CD14-positive monocyte (primary cell): ENCODE data around the gene GTPBP4. TPM values are rescaled to one million over a fixed set of nuclear protein-coding genes. Genes with fewer than 3 reads are reported as not detected.

Experiments used
- DNase-seq, 3 donors: peaks; one replicate each; pipeline ENCODE4 v3.0.0-alpha.2; 2011 to 2022
- H2AFZ ChIP-seq: 2 replicates; pipeline ENCODE4 v1.6.0; 2012; ENCODE audit warnings: mild to moderate bottlenecking, low read depth, low read length, inconsistent platforms; ENCODE audit not compliant: insufficient read depth, poor library complexity, severe bottlenecking
- H3K27ac ChIP-seq, 2 donors: 1 replicate in 1 of 2; 2 replicates in 1 of 2; pipeline ENCODE4 v1.5.1; 2012 to 2013; ENCODE audit warnings: low read length in 2 of 2, control low read depth in 1 of 2, inconsistent platforms in 1 of 2, low read depth in 1 of 2, mild to moderate bottlenecking in 1 of 2
- H3K27me3 ChIP-seq, 2 donors: one replicate each; pipeline versions ENCODE4 v1.6.0 to v1.6.1; 2011 to 2013; ENCODE audit warnings: low read length in 2 of 2; ENCODE audit not compliant: control insufficient read depth in 2 of 2, insufficient read depth in 2 of 2
- H3K36me3 ChIP-seq, 2 donors: replicated peaks in 1 of 2; 1 replicate in 1 of 2; 2 replicates in 1 of 2; pipeline versions ENCODE4 v1.5.1 to v1.6.1; 2012 to 2013; ENCODE audit warnings: low read length in 2 of 2, control low read depth in 1 of 2, inconsistent platforms in 1 of 2, mild to moderate bottlenecking in 1 of 2; ENCODE audit not compliant: insufficient read depth in 2 of 2, control insufficient read depth in 1 of 2
- H3K4me1 ChIP-seq, 2 donors: 1 replicate in 1 of 2; 2 replicates in 1 of 2; pipeline versions ENCODE4 v1.5.1 to v1.6.1; 2012 to 2013; ENCODE audit warnings: low read length in 2 of 2, control low read depth in 1 of 2, inconsistent platforms in 1 of 2, mild to moderate bottlenecking in 1 of 2, moderate library complexity in 1 of 2; ENCODE audit not compliant: insufficient read depth in 2 of 2, control insufficient read depth in 1 of 2
- H3K4me2 ChIP-seq: replicated peaks from 2 replicates; pipeline ENCODE3; 2012; ENCODE audit warnings: low read length, moderate library complexity, mild to moderate bottlenecking; ENCODE audit not compliant: poor library complexity, severe bottlenecking; ENCODE audit errors: extremely low read depth
- H3K4me3 ChIP-seq, 3 experiments: fragments of 200-600 bp in 1 of 3; sonication (generic) in 1 of 3; replicated peaks in 1 of 3; 1 replicate in 2 of 3; 2 replicates in 1 of 3; pipeline ENCODE4 v1.5.1; 2011 to 2013; ENCODE audit warnings: low read length in 3 of 3, mild to moderate bottlenecking in 3 of 3, control low read depth in 2 of 3, low read depth in 2 of 3, inconsistent platforms in 1 of 3, moderate library complexity in 1 of 3
- H3K79me2 ChIP-seq: 2 replicates; pipeline ENCODE4 v1.6.0; 2012; ENCODE audit warnings: mild to moderate bottlenecking, control low read depth, inconsistent platforms, low read length, moderate library complexity; ENCODE audit not compliant: insufficient read depth
- H3K9ac ChIP-seq: 2 replicates; pipeline ENCODE4 v1.6.0; 2017; ENCODE audit warnings: low read length, mild to moderate bottlenecking; ENCODE audit not compliant: insufficient read depth, poor library complexity, severe bottlenecking
- H3K9me3 ChIP-seq, 2 donors: replicated peaks in 1 of 2; 1 replicate in 1 of 2; 2 replicates in 1 of 2; pipeline versions ENCODE4 v1.5.1 to v1.6.1; 2012 to 2013; ENCODE audit warnings: low read length in 2 of 2, control low read depth in 1 of 2; ENCODE audit not compliant: control insufficient read depth in 1 of 2, insufficient read depth in 1 of 2
- H4K20me1 ChIP-seq: 2 replicates; pipeline ENCODE4 v1.6.0; 2012; ENCODE audit warnings: mild to moderate bottlenecking, low read length, control low read depth, moderate library complexity; ENCODE audit not compliant: insufficient read depth
- H3K27ac Mint-ChIP-seq, 7 donors: one replicate each; pipeline ENCODE4 v1.8.0; 2020; ENCODE audit warnings: mild to moderate bottlenecking in 7 of 7, mixed read lengths in 7 of 7, moderate library complexity in 6 of 7, inconsistent platforms in 2 of 7
- H3K27me3 Mint-ChIP-seq, 3 donors: one replicate each; pipeline ENCODE4 v1.8.0; 2021 to 2022; ENCODE audit warnings: low read depth in 3 of 3, mild to moderate bottlenecking in 3 of 3, mixed read lengths in 3 of 3, moderate library complexity in 3 of 3, inconsistent platforms in 1 of 3
- H3K36me3 Mint-ChIP-seq, 2 donors: one replicate each; pipeline ENCODE4 v1.8.0; 2020; ENCODE audit warnings: mixed read lengths in 2 of 2, inconsistent platforms in 1 of 2, mild to moderate bottlenecking in 1 of 2
- H3K4me1 Mint-ChIP-seq: one replicate; pipeline ENCODE4 v1.8.0; 2020; ENCODE audit warnings: mild to moderate bottlenecking, mixed read lengths
- H3K4me3 Mint-ChIP-seq, 2 donors: one replicate each; pipeline ENCODE4 v1.8.0; 2020; ENCODE audit warnings: mild to moderate bottlenecking in 2 of 2, mixed read lengths in 2 of 2, moderate library complexity in 1 of 2
- H3K9me3 Mint-ChIP-seq, 7 donors: one replicate each; pipeline ENCODE4 v1.8.0; 2020 to 2022; ENCODE audit warnings: mixed read lengths in 7 of 7, mild to moderate bottlenecking in 6 of 7, moderate library complexity in 6 of 7, inconsistent platforms in 2 of 7
- CTCF ChIP-seq: fragments of 200-600 bp; IDR thresholded peaks from one replicate; pipeline ENCODE4 v1.8.0; 2022; ENCODE audit warnings: antibody characterized with exemption, mild to moderate bottlenecking
- WGBS: methylation state at CpG from one replicate; pipeline ENCODE4 v1.1.5; 2013; ENCODE audit warnings: missing lambda C conversion rate; ENCODE audit not compliant: insufficient coverage; 5-methylcytosine and 5-hydroxymethylcytosine counted together
- intact Hi-C, 2 donors: fragments of 100-400 bp; cut with micrococcal nuclease; formaldehyde crosslinking; loops; one replicate each; pipeline versions ENCODE4 v1.15.0 to v1.15.1; 2023
- polyA plus RNA-seq, 3 donors: library from polyadenylated mRNA; depleted of rRNA in 1 of 3; unstranded in 2 of 3; stranded (reverse) in 1 of 3; fragments of 300-500 nt in 2 of 3; fragments of >200 nt in 1 of 3; fragmentation: Illumina TruSeq in 2 of 3; gene quantifications; 1 replicate in 2 of 3; 2 replicates in 1 of 3; pipeline ENCODE4 v1.2.3, GENCODE V29; 2012 to 2021

GTPBP4 gene
- polyA plus RNA-seq, 3 donors, result 9.9 to 16.1 (median 12.2) TPM

DNA sequence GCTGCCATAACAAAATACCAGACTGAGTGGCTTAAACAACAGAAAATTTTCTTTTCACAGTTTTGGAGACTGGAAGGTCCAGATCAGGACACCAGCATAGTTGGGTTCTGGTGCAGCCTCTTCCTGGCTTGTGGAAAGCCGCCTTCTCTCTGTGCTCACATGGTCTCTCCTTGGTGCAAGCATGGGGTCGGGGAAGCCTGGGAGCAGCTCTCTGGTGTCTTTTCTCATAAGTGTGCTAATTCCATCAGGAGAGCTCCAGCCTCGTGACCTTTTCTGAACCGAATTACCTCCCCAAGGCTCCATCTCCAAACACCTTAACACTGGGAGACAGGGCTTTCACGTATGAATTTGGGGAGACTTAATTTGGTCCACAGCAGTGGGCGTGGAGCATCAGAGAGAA, 4.8 kb upstream of the GTPBP4 start:
- WGBS, result 86% methylated on average over 1 of the region's 6 CpGs
- peaks cover 0 to 5% (median 0%) of the 10 kb centered on the region in 3 donors for H3K27me3 Mint-ChIP-seq
- no peak overlapping the region for H3K27ac Mint-ChIP-seq

DNA sequence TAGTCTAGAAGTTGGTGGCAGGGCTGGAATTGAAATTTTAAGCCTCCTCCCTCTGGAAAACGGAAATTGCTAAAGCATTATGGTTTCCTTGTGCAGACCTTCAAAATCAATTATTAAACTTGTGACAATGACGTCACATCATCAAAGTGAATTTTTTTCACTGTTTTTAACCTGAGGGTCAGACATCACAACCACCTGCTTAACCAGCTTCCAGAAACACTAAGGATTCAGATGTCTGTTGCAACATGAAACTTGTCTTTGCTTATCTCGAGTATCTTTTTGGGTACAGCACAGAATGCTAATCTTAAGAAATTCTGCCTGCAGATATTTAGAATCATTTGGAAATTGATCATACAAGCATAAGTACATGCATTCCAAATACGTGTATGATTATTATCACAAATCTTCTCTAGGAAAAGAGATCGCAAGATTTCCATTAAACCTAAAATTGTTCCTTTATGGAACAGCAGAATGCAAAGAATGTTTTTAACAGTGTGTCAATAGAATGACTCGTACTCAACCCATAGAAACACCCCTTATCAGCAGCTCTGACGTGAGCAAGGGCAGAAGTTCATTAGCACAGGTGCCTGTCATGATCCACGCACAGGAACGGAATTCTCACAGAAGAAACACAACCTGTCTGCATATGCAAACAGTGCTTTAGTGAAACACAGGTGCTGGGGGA, 4.1 kb upstream of the GTPBP4 start:
- TF ChIP-seq CTCF, result no peak
- peaks cover 0 to 5% of the 10 kb centered on the region in 2 donors for H3K36me3 ChIP-seq
- intact Hi-C loops, result no loop called here
- no peak overlapping the region for H3K27ac ChIP-seq
- peaks cover 0 to 4% (median 0%) of the 10 kb centered on the region in 3 donors for H3K27me3 Mint-ChIP-seq
- peaks cover 22 to 25% of the 10 kb centered on the region in 2 donors for H3K9me3 ChIP-seq
- no peak overlapping the region for H3K4me2 ChIP-seq
- no peak overlapping the region for H3K27ac Mint-ChIP-seq
- peaks cover 5% of the 10 kb centered on the region for H4K20me1 ChIP-seq
- peaks cover 16 to 25% (median 21%) of the 10 kb centered on the region in 7 donors for H3K9me3 Mint-ChIP-seq
- DNase-seq, result no peak
- H3K9ac ChIP-seq, result no peak overlapping the region
- H3K4me1 ChIP-seq, result peaks cover 14 to 21% of the 10 kb centered on the region in 2 donors
- H3K4me3 ChIP-seq, result no peak overlapping the region
- WGBS, result 92% methylated on average over 3 of the region's 9 CpGs
- H3K4me1 Mint-ChIP-seq, result peaks cover 16% of the 10 kb centered on the region
- no peaks in the 10 kb centered on the region for H3K27me3 ChIP-seq
- no peak overlapping the region for H2AFZ ChIP-seq
- H3K4me3 Mint-ChIP-seq, result no peak overlapping the region
- peaks cover 18% of the 10 kb centered on the region for H3K79me2 ChIP-seq
- H3K36me3 Mint-ChIP-seq, result peaks cover 0 to 8% of the 10 kb centered on the region in 2 donors

More for the DNA sequence above, 4.8 kb upstream of the GTPBP4 start:
- peaks cover under 1% of the 10 kb centered on the region for H4K20me1 ChIP-seq
- TF ChIP-seq CTCF, result no peak
- H3K27me3 ChIP-seq, result no peaks in the 10 kb centered on the region
- no peak overlapping the region for H3K4me2 ChIP-seq
- Mint-ChIP-seq H3K4me1 (peaks cover 12% of the 10 kb centered on the region), H3K36me3 (peaks cover 0 to 12% of the 10 kb centered on the region in 2 donors), H3K9me3 (peaks cover 23 to 31% (median 27%) of the 10 kb centered on the region in 7 donors), H3K4me3 (no peak overlapping the region)
- peaks cover 0 to 6% of the 10 kb centered on the region in 2 donors for H3K36me3 ChIP-seq
- no peak overlapping the region for H3K4me3 ChIP-seq
- H2AFZ ChIP-seq, result no peak overlapping the region
- no peak overlapping the region for H3K27ac ChIP-seq
- H3K9ac ChIP-seq, result no peak overlapping the region
- peaks cover 10 to 14% of the 10 kb centered on the region in 2 donors for H3K4me1 ChIP-seq
- H3K9me3 ChIP-seq, result peaks cover 27 to 29% of the 10 kb centered on the region in 2 donors
- peaks cover 11% of the 10 kb centered on the region for H3K79me2 ChIP-seq
- no peak for DNase-seq
- intact Hi-C loops, result no loop called here
